ENCODE data around the gene ZRANB1. TPM values are rescaled to one million over a fixed set of nuclear protein-coding genes. Genes with fewer than 3 reads are reported as not detected.

The ZRANB1 gene
- total RNA-seq, 2 donors from 2014 or later, result 15.0 to 16.0 TPM

GRCh38 chr10:124994573-124995473 lies 52.9 kb downstream of the ZRANB1 start:
- Mint-ChIP-seq H3K9me3 (no peaks in the 10 kb centered on the region), H3K4me1 (ENCODE audit: low read depth) (no peaks in the 10 kb centered on the region), H3K27ac (no peak overlapping the region), H3K27me3 (ENCODE audit: low read depth) (no peaks in the 10 kb centered on the region), H3K36me3 (ENCODE audit: insufficient read depth in 2 of 2) (no peaks in the 10 kb centered on the region), H3K4me3 (no peak overlapping the region)
- no peak for ATAC-seq (replicated peaks in 1 of 2)
- DNase-seq, result no peak

- H3K27ac Mint-ChIP-seq, result no peak overlapping the region
Measured at GRCh38 chr10:124995605-124996004, 53.7 kb downstream of the ZRANB1 start.

GRCh38 chr10:124996127-124996853 lies 54.4 kb downstream of the ZRANB1 start:
- no peaks in the 10 kb centered on the region for H3K27me3 Mint-ChIP-seq (ENCODE audit: low read depth)
- H3K36me3 Mint-ChIP-seq (ENCODE audit: insufficient read depth in 2 of 2), result no peaks in the 10 kb centered on the region
- DNase-seq, result no peak
- H3K4me3 Mint-ChIP-seq, result no peak overlapping the region
- no peaks in the 10 kb centered on the region for H3K9me3 Mint-ChIP-seq
- ATAC-seq (replicated peaks in 1 of 2), result no peak
- no peaks in the 10 kb centered on the region for H3K4me1 Mint-ChIP-seq (ENCODE audit: low read depth)
- no peak overlapping the region for H3K27ac Mint-ChIP-seq

More at GRCh38 chr10:124995605-124996004, 53.7 kb downstream of the ZRANB1 start:
- Mint-ChIP-seq H3K27me3 (ENCODE audit: low read depth) (no peaks in the 10 kb centered on the region), H3K9me3 (no peaks in the 10 kb centered on the region), H3K4me3 (no peak overlapping the region), H3K4me1 (ENCODE audit: low read depth) (no peaks in the 10 kb centered on the region), H3K36me3 (ENCODE audit: insufficient read depth in 2 of 2) (no peaks in the 10 kb centered on the region)
- no peak for ATAC-seq (replicated peaks in 1 of 2)
- no peak for DNase-seq

GRCh38 chr10:124996854-124997215 lies 54.9 kb downstream of the ZRANB1 start:
- H3K4me1 Mint-ChIP-seq (ENCODE audit: low read depth), result no peaks in the 10 kb centered on the region
- ATAC-seq (replicated peaks in 1 of 2) (no peak), DNase-seq (no peak)
- H3K27ac Mint-ChIP-seq, result no peak overlapping the region
- no peaks in the 10 kb centered on the region for H3K27me3 Mint-ChIP-seq (ENCODE audit: low read depth)
- H3K36me3 Mint-ChIP-seq (ENCODE audit: insufficient read depth in 2 of 2), result no peaks in the 10 kb centered on the region
- no peak overlapping the region for H3K4me3 Mint-ChIP-seq
- no peaks in the 10 kb centered on the region for H3K9me3 Mint-ChIP-seq

GRCh38 chr10:124997306-124997705 lies 55.4 kb downstream of the ZRANB1 start:
- no peak for DNase-seq
- Mint-ChIP-seq H3K27me3 (ENCODE audit: low read depth) (no peaks in the 10 kb centered on the region), H3K9me3 (no peaks in the 10 kb centered on the region), H3K27ac (no peak overlapping the region), H3K4me1 (ENCODE audit: low read depth) (no peaks in the 10 kb centered on the region), H3K36me3 (ENCODE audit: insufficient read depth in 2 of 2) (no peaks in the 10 kb centered on the region), H3K4me3 (no peak overlapping the region)
- no peak for ATAC-seq (replicated peaks in 1 of 2)

GRCh38 chr10:124997771-124998623 lies 56.1 kb downstream of the ZRANB1 start:
- H3K4me1 Mint-ChIP-seq (ENCODE audit: low read depth), result no peaks in the 10 kb centered on the region
- no peaks in the 10 kb centered on the region for H3K36me3 Mint-ChIP-seq (ENCODE audit: insufficient read depth in 2 of 2)
- no peak for DNase-seq

DNA sequence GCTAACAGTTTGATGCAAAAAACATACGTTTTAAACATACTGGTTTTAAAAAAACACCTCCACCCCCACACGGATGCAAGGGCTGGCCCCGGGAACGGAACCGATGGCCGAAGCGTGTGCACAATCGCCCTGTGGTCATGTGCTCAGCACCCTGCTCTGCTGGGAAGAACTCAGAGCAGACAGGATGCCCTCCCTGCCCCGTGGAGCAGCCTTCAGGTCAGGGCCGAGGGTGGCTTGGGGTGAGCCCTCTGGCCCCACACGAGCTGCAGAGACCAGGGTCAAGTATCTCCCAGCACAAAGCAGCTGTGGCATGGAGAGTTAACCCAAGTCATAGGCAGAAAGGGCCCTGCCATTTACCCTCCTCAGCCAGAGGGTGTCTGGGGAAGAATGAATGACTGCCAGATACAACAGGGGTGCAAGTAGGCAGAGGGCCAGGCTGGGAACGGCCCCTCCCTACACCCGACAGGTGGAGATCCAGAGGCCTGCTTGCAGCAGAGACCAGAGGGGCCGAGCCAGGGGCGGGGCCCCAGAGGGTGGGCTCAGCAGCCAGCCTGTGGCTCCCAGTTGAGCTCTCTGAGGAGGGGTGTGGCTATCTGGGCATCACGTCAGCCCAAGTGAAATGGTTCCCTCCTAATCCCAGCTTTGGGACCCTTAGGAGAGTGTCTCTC lies 56.8 kb downstream of the ZRANB1 start:
- DNase-seq, result no peak
- no peaks in the 10 kb centered on the region for H3K9me3 Mint-ChIP-seq
- H3K4me3 Mint-ChIP-seq, result no peak overlapping the region
- H3K4me1 Mint-ChIP-seq (ENCODE audit: low read depth), result no peaks in the 10 kb centered on the region
- H3K36me3 Mint-ChIP-seq (ENCODE audit: insufficient read depth in 2 of 2), result no peaks in the 10 kb centered on the region
- no peak overlapping the region for H3K27ac Mint-ChIP-seq
- ATAC-seq (replicated peaks in 1 of 2), result peak in 1 of 2 donors; percentile 7
- H3K27me3 Mint-ChIP-seq (ENCODE audit: low read depth), result no peaks in the 10 kb centered on the region

More at GRCh38 chr10:124997771-124998623, 56.1 kb downstream of the ZRANB1 start:
- Mint-ChIP-seq H3K27ac (no peak overlapping the region), H3K9me3 (no peaks in the 10 kb centered on the region), H3K27me3 (ENCODE audit: low read depth) (no peaks in the 10 kb centered on the region), H3K4me3 (no peak overlapping the region)
- no peak for ATAC-seq (replicated peaks in 1 of 2)

GRCh38 chr10:124999433-125000365 lies 57.8 kb downstream of the ZRANB1 start:
- Mint-ChIP-seq H3K27ac (no peak overlapping the region), H3K36me3 (ENCODE audit: insufficient read depth in 2 of 2) (no peaks in the 10 kb centered on the region), H3K9me3 (no peaks in the 10 kb centered on the region), H3K4me1 (ENCODE audit: low read depth) (no peaks in the 10 kb centered on the region), H3K4me3 (no peak overlapping the region), H3K27me3 (ENCODE audit: low read depth) (no peaks in the 10 kb centered on the region)
- no peak for ATAC-seq (replicated peaks in 1 of 2)
- no peak for DNase-seq

GRCh38 chr10:125000366-125001312 lies 58.7 kb downstream of the ZRANB1 start:
- H3K4me3 Mint-ChIP-seq, result no peak overlapping the region
- ATAC-seq (replicated peaks in 1 of 2) (no peak), DNase-seq (no peak)
- H3K27ac Mint-ChIP-seq, result no peak overlapping the region
- H3K27me3 Mint-ChIP-seq (ENCODE audit: low read depth), result no peaks in the 10 kb centered on the region
- H3K9me3 Mint-ChIP-seq, result no peaks in the 10 kb centered on the region
- no peaks in the 10 kb centered on the region for H3K36me3 Mint-ChIP-seq (ENCODE audit: insufficient read depth in 2 of 2)
- no peaks in the 10 kb centered on the region for H3K4me1 Mint-ChIP-seq (ENCODE audit: low read depth)

GRCh38 chr10:125001313-125002046 lies 59.6 kb downstream of the ZRANB1 start:
- no peak overlapping the region for H3K27ac Mint-ChIP-seq
- no peaks in the 10 kb centered on the region for H3K4me1 Mint-ChIP-seq (ENCODE audit: low read depth)
- H3K27me3 Mint-ChIP-seq (ENCODE audit: low read depth), result no peaks in the 10 kb centered on the region
- DNase-seq (no peak), ATAC-seq (replicated peaks in 1 of 2) (no peak)
- no peaks in the 10 kb centered on the region for H3K36me3 Mint-ChIP-seq (ENCODE audit: insufficient read depth in 2 of 2)
- no peaks in the 10 kb centered on the region for H3K9me3 Mint-ChIP-seq
- H3K4me3 Mint-ChIP-seq, result no peak overlapping the region
